Brain pericyte (primary cell): ENCODE measurements around the gene HSDL2.

Source experiments
- DNase-seq: peaks from one replicate; pipeline ENCODE4 v3.0.0-alpha.2; 2012; ENCODE audit warnings: low read depth, low spot score

Gene HSDL2

GRCh38 chr9:112446080-112446479 is 66.2 kb downstream of the HSDL2 start:
- no peak for DNase-seq

GRCh38 chr9:112446526-112446925 is 66.6 kb downstream of the HSDL2 start:
- no peak for DNase-seq

GRCh38 chr9:112447283-112447761 is 67.4 kb downstream of the HSDL2 start:
- DNase-seq: no peak

- no peak for DNase-seq
Observed at GRCh38 chr9:112462855-112463254, 82.9 kb downstream of the HSDL2 start.

- DNase-seq: no peak
Observed at GRCh38 chr9:112465352-112465751, 85.4 kb downstream of the HSDL2 start.

GRCh38 chr9:112472996-112473395 is 93.1 kb downstream of the HSDL2 start:
- no peak for DNase-seq

GRCh38 chr9:112473986-112474385 is 94.1 kb downstream of the HSDL2 start:
- DNase-seq: no peak

GRCh38 chr9:112475318-112475717 is 95.4 kb downstream of the HSDL2 start:
- DNase-seq: no peak

GRCh38 chr9:112477330-112477729 is 97.4 kb downstream of the HSDL2 start:
- no peak for DNase-seq

- no peak for DNase-seq
Observed at GRCh38 chr9:112479221-112479620, 99.3 kb downstream of the HSDL2 start.

GRCh38 chr9:112484607-112485006 is 104.7 kb downstream of the HSDL2 start:
- DNase-seq: no peak

- no peak for DNase-seq
Observed at GRCh38 chr9:112485574-112485973, 105.7 kb downstream of the HSDL2 start.

- no peak for DNase-seq
Observed at GRCh38 chr9:112486221-112487007, 106.5 kb downstream of the HSDL2 start, which contains the start of gene KIAA1958. KIAA1958 (plus strand) TSS chr9:112486827; CDS start chr9:112574081, 87,254 bp downstream.

- DNase-seq: no peak
Observed at GRCh38 chr9:112487008-112487798, 107.3 kb downstream of the HSDL2 start.

GRCh38 chr9:112487799-112488340 is 108.0 kb downstream of the HSDL2 start:
- DNase-seq: no peak

GRCh38 chr9:112489039-112489546 is 109.2 kb downstream of the HSDL2 start:
- DNase-seq: no peak

- DNase-seq: no peak
Observed at GRCh38 chr9:112489876-112490666, 110.2 kb downstream of the HSDL2 start.

- DNase-seq: no peak
Observed at GRCh38 chr9:112493393-112494137, 113.7 kb downstream of the HSDL2 start.

GRCh38 chr9:112494153-112494552 is 114.2 kb downstream of the HSDL2 start:
- no peak for DNase-seq

GRCh38 chr9:112495614-112496013 is 115.7 kb downstream of the HSDL2 start:
- no peak for DNase-seq
